Putamen (tissue), 1 donor: Measurements from ENCODE around the gene TOGARAM2.

ENCODE experiments used
- DNase-seq: peaks from one replicate; pipeline ENCODE4 v3.0.0-alpha.2; 2016; ENCODE audit warnings: low spot score

TOGARAM2 gene

DNA sequence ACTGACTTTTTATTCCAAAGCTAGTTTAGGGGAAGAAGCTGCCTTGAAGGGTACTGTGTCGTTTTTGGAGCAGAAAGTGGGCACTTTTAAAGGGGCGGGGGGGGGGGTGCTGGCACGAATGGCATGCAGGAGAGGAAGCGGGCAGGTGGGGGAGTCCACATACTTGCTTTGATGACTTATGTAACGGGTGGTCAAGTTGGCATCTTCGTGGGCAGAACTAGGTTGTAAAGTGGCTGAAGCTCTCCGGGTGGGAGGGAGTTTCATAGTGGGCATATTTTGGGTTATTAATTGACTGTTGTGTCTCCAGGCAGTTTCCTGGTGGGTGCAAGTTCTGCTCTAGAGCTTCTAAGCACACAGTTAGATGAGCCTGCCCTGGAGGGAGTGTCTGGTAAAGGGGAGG, 73.3 kb downstream of the TOGARAM2 start:
- no peak for DNase-seq

DNA sequence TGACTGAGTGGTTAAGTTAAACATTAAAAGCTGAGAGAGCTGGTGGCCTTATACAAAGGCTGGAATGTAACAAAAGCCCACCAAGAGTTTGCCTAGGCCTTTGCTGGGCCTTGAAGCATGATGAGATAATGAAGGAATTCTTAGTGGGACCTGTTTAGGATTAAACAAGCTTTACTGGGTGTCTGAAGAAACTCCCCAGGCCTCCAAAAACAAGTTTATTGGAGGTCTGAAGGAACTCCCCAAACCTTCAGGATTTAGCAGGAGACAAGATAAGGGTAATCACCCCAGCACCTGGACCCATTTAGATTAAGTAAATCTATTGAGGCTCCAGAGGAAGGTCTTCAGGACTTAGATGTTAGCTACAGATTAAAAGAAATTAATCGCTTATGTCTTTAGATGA, 74.5 kb downstream of the TOGARAM2 start:
- no peak for DNase-seq

DNA sequence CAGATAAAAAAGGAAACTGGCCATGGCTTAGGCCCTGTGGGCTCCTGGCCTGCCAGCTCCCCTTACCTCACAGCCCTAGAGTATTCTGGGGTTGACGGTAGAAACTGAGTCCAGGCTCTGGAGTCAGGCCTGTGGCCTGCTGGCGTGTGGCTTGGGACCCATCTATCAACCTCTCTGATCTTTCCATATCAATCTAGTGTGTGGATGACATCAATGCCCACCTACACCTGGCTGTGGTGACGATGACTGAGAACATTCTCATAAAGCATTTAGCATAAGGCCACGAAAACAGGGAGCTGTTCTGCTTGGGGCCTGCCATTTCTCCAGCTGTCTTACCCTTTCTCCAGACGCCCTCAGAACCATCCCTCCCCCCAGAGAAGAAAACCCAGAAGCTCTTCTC, 75.4 kb downstream of the TOGARAM2 start:
- no peak for DNase-seq

DNA sequence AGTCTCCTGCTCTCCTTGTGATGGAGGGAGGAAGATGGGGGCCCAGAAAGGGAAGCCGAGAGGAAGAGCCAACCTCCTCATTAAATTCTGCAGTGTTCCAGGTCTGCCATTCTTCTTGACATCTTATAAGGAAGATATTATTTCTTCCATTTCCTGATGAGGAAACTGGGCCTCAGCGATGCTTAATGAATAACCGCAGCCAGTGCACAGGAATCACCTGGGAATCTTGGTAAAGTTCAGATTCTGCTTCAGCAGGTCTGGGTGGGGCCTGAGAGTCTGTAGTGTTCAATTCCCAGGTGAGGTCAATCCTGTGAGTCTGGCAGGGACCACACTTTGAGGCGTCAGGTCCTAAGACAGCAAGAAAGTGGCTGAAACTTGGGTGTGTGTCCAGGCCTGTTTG, 75.9 kb downstream of the TOGARAM2 start:
- no peak for DNase-seq

DNA sequence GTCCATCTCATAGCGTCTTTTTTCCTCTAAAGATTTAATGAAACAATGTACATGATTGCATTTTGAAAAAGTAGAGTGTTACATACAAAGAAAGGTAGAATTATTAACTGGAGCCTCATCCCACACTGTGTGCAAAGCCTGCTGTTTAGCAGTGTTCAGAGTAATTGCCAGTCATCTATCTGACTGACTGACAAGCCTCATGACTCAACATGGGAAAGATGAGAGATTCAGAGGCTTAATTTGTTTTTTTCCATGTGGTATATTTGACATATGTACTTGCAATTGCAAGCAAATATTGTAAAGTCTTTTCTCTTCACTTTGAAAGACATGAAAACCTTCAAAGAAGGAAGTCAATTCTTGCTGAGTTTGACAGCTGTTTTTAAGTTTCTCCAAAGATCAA, 78.5 kb downstream of the TOGARAM2 start:
- DNase-seq = peak; percentile 56

DNA sequence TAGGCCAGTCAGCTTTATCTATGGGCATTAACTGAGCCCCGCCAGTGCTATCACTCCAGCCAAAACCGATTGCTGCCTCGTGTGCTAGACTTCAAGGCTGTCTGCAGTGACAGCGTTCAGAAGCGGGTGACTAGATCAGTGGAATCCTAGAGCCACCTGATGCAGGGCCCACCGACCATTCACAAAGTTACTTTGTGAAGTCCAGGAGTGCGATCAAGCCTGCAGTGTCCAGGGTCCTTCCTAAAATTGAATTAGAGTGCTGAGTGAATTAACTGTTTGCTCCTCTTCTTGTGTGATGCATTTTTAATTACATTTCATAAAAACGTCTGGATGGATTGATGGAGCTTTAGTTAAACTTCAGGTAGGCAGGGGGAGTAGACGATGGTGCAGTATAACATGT, 79.3 kb downstream of the TOGARAM2 start:
- DNase-seq = no peak

DNA sequence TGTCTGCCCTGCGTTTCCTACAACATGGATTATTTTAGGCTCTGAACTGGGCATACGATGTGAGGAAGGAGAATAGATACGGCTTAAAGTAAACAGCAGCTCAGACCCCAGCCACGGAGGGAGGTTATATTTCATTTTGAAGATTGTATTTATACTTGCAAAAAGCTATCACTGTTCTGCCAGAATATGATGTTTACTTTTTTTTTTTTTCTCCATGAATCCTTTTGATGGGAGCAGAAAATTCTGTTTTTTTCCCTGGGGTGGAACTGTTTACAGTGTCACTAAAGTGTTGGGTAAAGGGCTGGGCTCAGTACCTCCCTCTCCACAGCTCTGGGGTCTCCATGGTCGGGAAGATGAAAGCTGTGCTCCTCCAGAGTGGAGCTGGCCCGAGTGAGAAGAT, 80.1 kb downstream of the TOGARAM2 start:
- no peak for DNase-seq

DNA sequence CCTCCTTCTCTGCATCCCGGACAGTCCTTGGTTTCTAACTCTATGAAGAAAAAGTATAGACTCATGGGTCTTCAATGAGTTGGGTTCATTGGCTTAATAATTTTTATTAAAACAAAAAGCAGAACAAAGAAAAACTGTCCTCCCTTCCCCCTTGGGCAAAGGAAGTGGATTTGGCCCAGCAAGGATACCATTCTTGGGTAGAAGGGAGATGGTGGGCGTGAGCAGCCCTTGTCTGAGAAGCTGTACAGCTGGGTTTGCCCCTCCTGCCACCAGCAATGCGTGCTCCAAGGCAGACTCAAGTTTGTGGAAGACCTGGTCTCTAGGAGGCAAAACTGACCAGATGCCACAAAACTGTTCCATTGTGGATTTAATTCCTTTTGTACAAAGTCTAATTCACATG, 80.5 kb downstream of the TOGARAM2 start:
- DNase-seq = no peak

DNA sequence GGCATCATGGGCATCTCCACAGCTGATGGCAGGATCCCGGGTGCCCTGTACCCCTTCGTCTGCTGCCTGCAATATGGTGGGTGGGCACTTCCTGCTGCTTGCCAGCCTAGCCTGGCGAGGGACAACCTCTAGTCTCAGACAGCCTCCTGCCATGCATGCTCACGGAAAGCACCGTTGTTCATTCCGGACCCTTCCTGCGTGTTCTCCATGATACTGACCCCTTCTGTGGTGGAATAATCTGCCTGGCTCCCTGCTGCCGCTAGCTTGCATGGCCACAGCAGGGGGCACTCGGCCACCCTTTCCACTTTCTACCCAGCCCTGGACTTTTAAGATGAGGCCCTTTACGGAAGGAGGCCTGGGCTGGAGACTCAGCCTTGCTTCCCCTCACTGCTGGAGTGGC, 81.3 kb downstream of the TOGARAM2 start:
- DNase-seq = no peak

DNA sequence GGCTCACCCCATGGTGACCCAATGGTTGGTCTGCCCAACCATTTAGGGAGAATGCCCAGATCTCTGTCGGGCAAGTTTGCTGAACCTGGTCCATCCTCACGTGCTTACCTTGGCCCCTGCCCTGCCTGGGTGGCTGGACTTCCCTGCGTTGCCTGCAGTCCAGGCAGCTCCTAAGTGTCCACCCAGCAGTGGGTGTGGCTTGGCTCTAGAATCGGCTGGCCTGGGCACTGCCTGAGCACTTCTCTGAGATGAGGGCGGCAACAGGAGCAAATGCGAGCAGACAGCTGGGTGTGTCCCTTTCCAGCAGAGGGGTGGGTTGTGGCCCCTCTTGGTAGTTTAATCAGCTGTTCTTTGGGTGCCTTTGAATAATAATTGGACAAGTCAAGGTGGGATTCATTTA, 82.0 kb downstream of the TOGARAM2 start:
- DNase-seq = no peak

DNA sequence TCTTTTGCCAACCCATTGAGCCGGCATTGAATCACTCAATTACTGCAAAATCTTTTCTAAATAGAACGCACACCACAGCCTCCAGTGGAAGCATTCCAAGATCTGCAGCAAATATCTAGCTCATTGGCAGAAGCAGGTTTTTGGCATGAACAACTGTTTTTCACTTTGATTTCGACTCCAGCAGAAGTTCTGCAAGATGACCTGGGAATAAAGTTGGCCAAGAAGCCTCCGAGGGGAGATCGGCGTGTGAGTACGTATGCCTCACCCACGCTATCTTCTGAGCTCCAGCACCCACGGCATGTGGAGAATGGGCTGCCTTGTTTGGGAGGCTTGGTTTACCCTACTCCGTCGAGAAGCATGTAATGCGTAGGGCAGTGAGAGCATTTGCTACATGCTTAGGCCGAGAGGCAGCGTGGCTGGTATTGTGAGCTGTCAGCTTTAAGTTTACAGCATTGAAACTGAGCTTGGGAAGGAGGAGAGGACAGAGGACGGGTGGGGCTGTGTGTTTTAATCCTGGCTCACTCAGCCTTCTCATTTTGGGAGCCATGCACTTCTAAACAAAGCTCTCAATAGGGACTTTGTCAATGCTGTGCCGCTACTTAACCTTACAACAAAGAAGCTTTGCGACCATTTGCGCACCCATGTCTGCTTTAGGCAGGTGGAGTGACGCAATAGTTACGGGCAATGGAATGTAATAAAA, 82.7 kb downstream of the TOGARAM2 start:
- no peak for DNase-seq

DNA sequence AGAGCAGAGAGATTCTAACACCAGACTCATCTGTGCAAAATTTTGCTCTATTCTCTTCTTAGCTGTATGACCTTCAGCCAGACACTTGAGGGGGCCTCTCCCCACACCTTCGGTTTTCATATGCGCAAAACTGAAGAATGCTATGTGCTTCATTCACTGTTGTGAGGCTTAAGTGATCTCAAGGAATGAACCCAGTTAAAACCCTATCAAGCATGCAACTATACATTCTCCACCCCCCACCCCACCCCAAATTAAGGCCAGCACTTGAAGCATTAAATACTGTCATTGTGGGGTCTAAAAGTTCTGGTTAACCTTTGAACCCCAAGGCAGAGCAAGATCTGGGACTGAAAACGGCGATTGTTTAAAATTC, 83.2 kb downstream of the TOGARAM2 start:
- no peak for DNase-seq

DNA sequence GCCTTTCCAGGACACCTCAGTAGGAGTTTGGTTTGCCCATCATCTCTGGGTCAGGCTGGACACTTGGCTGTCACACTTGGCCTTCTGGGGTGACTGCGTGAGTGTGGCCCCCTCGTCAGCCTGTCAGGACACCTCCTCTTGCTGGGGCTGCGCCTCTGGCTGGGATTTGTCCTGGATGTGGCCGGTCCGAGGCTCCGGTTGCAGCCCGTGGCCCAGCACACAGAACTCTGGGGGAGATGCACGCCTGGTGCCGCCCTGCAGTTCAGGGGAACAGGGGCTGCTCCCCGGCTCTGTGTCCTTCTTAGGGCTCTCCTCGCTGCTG, 83.6 kb downstream of the TOGARAM2 start:
- DNase-seq = no peak

DNA sequence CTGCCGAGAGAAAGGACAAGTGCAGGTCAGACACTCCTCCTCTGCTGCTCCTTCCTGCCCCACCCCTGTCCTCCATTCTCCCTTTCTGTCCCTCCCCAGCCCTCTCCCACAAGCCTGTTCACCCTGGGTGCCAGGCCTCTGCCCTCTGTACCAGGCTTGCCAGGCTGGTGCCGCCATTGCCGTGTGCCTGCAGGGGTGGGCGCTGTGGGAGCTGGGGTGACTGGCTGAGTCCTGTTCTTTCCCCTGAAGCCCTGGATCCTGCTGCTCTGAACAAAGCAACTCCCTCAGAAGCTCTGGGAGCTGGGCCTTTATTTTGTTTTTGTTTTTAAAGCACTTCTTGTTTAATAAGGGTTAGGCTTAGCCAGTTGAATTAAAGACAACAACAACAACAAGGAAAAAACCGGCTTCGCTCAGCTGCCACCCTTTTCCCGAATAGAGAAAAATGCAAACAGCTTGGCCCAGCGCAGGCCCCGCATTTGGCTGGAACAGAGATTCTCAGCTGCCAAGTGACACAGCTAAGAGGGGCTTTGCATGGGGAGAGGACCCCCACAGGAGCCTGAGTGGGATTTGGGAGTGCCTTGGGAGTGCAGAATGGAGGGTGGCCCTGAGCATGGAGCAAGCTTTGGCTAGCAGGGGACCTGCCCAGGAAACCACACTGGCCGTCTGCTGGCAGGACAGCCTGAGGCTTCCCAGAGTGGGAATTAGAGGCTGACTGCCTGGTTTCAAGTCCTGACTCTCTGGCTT, 84.1 kb downstream of the TOGARAM2 start:
- peak; percentile 75 for DNase-seq

DNA sequence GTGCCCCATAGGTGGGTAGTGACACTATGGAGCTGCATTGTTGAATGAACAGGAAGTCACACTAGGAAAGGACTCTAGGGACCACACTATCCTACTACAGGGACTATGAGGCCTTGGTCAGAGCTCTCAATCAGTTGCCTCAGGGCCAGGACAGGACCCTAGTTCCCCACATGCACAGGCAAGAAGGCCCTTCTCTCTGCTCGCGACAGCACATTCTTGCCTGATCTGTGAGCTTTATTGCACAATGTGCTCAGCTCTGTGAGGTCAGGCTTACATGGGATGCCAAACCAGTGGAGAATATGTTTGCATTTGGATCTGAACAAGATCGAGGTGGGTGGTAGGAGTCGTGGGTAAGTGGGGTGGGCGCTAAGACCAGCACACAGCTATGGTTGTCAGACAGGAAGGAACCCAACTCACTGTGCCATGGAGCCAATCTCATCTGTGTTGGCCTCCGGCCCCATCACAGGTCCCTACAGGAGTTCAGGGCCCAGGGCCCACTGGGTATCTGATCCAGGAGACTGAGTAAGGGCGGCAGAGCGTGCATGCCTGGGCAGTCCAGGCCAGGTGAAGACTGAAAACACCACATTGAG, 85.3 kb downstream of the TOGARAM2 start:
- DNase-seq = no peak

DNA sequence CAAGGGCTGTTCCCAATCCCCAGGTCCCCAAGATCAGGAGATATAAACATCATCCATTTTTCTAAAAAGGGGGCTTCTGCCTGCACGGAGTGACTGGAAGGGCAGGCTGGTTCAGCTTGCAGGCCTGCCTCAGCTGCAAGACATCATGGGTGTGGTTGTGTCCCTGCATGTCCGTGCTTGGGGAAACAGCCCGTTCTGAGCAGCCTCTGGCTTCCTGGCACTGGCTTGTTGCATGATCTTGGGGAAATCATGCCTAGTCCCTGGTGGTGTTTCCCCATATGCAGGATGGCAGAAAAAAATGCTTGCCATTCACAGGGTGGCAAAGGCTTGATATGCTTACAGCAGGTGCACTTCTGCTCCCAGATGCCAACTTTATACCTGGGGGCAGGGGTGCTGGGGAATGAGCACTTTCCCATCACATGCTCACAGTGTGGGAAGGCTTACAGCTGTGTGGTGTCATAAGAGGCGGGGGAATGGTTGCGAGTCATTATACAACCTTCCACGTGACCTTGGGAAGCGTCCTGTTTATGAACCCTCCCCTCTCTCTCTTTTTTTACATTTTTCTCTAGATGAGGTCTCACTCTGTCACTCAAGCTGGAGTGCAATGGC, 86.0 kb downstream of the TOGARAM2 start:
- no peak for DNase-seq

DNA sequence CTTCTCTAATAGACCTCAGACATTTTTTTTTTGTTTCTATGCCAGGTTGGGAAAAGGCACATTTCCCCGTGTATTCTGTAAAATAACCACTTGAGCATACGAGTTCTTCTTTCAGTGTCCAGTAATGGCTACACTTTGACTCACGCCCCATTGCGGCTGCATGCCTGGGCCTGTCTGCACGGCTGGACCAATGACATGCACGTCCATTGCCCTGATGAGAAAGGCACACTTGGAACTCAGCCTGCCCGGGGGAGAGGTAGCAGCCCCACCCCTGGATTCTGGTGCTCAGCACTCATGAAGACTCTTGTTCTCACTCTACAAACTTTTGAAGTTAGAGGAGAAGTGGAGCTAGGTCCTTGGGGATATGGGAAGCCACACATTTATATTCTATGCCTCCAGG, 87.4 kb downstream of the TOGARAM2 start:
- no peak for DNase-seq

DNA sequence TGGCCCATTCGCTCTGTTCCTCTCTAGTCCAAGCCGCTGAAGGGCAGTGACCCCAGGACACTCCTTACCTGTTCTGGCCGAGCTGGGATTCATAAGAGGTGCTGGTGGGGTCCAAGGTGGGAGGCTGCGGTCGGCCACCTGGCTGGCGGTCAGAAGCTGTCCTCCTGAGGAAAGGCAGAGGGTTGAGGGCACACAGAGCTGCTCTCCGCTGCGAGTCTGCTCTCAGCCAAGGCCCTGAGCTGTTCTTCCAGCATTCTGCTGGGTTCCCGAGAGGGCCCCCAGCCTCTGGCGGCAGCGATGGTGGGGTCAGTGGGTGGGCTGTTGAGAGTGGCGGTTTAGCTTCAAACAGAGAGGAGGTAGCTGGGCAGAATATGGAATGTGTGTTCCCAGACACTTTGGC, 89.4 kb downstream of the TOGARAM2 start:
- no peak for DNase-seq

DNA sequence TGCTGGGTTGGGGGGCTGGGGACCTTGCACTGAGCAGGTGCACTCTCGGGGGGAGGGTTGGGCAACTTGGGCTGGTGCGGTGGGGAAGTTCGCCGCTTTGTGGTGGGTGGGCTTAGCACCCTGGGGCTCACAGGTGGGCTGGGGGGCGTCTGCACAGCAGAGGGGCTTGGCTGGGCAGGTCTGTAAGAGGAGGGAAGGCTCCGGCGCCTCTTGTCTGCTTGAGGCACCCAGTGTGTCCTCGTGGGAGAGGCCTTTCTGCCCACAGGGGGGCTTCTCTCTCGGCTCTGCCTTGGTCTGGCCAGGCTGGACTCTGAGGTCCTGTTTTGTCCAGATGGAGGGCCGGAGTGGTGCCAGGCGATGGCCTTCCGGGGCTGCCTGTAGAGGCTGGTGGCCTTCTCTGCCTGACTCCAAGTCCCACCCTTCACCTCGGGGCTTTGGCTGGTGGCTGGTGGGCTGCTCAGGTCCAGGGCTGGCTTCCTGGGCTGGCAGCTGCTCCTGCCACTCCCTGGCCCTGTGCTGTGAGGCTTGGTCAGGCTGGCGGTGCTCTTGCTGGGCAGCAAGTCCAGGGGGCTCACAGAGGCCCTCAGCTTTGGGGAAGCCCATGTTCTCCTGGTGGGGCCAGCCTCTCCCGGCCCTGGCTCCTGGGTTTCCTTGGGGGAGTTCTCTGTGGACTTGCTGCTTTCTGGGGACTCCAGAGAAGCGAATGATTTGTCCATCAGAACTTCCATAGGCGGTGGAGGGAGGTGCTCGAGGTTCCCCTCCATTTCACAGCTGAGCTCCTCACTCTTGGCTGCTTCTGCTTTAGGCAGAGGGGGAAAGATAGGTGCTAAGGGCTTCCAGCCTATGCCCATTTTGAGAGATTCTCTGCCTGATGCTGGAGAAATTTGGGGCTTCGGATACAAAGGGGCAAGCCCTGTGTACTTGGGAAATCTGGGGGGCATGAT, 90.2 kb downstream of the TOGARAM2 start:
- no peak for DNase-seq

DNA sequence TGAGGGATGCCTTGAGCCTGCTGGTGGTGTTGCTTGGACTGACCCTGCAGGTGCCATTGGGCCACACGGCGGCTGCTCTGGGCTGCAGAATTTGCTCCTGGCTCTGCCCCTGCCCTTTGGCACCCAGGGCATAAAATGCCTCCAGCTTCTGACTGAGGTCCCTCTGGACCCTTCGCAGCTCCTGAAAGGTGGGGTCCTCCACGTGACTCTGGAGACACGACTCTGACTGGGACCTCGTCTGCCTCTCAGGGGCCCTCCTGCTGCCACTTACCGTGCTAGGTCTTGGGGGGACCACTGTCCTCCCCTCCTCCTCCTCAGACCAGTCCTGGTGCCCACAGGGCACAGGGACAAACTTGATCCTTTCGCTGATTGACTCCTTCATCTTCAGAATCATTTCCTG, 91.2 kb downstream of the TOGARAM2 start:
- DNase-seq = no peak

DNA sequence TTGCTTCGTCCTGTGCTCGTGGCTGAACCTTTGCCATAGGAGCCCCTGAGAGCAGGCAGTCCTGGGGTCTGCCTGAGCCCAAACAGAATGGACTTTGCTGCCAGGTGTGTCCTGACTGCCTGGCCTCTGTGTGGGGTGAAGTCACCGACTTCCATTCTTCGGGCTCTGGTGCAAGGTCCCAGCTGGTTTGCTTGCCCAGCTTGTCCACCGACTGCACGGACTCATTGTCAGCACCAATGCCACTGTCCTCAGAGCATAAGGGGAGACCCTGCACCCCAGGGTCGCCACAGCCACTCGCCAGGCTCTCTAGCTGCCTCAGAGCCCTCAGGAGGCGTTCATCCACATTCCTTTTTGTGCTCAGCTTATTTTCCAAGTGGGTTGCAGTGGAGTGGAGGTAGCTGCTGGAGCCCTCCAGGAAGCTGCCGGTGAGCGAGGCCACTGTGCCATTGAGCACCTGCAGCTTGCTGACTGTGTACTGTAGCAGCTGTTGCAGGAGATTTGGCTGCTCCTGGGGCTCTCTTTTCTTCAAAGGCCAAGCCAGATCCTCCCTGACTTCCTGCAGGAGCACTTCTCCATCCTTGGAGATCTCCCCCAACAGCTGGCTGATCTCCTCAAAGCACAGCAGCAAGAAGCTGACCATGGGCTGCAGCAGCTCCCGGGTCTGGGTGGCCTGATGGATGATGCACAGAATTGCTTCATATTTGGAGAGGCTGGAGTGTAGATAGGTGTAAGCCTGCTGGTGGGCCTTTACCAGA, 92.0 kb downstream of the TOGARAM2 start:
- DNase-seq = no peak
